WTC11 (cell line): Measurements from ENCODE around the gene AGBL4.

Source experiments
- FOXJ3 ChIP-seq: sonication (generic); formaldehyde crosslinking; IDR thresholded peaks from 2 replicates; pipeline ENCODE4 v1.9.0; 2021; ENCODE audit warnings: missing genetic modification reagents, mild to moderate bottlenecking, borderline replicate concordance
- FOXP1 ChIP-seq: sonication (generic); formaldehyde crosslinking; IDR thresholded peaks from 2 replicates; pipeline ENCODE4 v1.8.0; 2022; ENCODE audit warnings: missing genetic modification reagents, mild to moderate bottlenecking, moderate library complexity, borderline replicate concordance
- NFE2L1 ChIP-seq: sonication (generic); formaldehyde crosslinking; IDR thresholded peaks from 2 replicates; pipeline ENCODE4 v1.8.1; 2023; ENCODE audit warnings: missing genetic modification reagents
- NFYB ChIP-seq: sonication (generic); formaldehyde crosslinking; conservative IDR thresholded peaks from 2 replicates; pipeline ENCODE4 v1.8.0; 2022; ENCODE audit warnings: low read depth, missing genetic modification reagents
- ZNF121 ChIP-seq: sonication (generic); formaldehyde crosslinking; IDR thresholded peaks from 2 replicates; pipeline ENCODE4 v1.8.0; 2023; ENCODE audit warnings: missing genetic modification reagents
- TF ChIP-seq, protein P1 (sequence below): sonication (generic); formaldehyde crosslinking; IDR thresholded peaks from 2 replicates; pipeline ENCODE4 v1.8.1; 2023; ENCODE audit warnings: mild to moderate bottlenecking, missing genetic modification reagents, borderline replicate concordance
- TF ChIP-seq, protein P2 (sequence below): fragments of 200-600 bp; IDR thresholded peaks from 2 replicates; pipeline ENCODE4 v1.8.0; 2022; ENCODE audit warnings: antibody characterized with exemption
- TF ChIP-seq, protein P3 (sequence below): sonication (generic); formaldehyde crosslinking; IDR thresholded peaks from 2 replicates; pipeline ENCODE4 v1.8.0; 2022; ENCODE audit warnings: mild to moderate bottlenecking, missing genetic modification reagents

DNA sequence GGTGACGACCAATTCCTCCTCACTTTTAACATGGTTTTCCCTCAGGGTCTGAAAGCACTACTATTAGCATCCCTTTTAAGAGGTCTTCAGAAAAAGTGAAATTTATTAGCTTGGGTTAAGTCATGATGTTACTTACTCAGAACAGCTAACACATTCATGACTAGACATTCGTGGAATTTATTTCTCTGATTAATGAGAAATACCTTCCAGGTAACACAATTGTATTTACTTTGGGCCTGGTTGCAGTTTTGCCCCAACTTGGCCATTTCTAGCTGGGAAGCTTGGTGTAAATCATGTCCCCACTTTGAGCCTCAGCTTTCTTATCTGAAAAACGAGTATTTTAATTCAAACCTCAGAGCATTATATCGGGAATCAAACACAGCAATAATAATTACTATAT lies 1432.6 kb downstream of the AGBL4 start:
- TF ChIP-seq, protein P1, sequence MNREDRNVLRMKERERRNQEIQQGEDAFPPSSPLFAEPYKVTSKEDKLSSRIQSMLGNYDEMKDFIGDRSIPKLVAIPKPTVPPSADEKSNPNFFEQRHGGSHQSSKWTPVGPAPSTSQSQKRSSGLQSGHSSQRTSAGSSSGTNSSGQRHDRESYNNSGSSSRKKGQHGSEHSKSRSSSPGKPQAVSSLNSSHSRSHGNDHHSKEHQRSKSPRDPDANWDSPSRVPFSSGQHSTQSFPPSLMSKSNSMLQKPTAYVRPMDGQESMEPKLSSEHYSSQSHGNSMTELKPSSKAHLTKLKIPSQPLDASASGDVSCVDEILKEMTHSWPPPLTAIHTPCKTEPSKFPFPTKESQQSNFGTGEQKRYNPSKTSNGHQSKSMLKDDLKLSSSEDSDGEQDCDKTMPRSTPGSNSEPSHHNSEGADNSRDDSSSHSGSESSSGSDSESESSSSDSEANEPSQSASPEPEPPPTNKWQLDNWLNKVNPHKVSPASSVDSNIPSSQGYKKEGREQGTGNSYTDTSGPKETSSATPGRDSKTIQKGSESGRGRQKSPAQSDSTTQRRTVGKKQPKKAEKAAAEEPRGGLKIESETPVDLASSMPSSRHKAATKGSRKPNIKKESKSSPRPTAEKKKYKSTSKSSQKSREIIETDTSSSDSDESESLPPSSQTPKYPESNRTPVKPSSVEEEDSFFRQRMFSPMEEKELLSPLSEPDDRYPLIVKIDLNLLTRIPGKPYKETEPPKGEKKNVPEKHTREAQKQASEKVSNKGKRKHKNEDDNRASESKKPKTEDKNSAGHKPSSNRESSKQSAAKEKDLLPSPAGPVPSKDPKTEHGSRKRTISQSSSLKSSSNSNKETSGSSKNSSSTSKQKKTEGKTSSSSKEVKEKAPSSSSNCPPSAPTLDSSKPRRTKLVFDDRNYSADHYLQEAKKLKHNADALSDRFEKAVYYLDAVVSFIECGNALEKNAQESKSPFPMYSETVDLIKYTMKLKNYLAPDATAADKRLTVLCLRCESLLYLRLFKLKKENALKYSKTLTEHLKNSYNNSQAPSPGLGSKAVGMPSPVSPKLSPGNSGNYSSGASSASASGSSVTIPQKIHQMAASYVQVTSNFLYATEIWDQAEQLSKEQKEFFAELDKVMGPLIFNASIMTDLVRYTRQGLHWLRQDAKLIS (CRISPR knock-in tag): no peak
- TF ChIP-seq, protein P2, sequence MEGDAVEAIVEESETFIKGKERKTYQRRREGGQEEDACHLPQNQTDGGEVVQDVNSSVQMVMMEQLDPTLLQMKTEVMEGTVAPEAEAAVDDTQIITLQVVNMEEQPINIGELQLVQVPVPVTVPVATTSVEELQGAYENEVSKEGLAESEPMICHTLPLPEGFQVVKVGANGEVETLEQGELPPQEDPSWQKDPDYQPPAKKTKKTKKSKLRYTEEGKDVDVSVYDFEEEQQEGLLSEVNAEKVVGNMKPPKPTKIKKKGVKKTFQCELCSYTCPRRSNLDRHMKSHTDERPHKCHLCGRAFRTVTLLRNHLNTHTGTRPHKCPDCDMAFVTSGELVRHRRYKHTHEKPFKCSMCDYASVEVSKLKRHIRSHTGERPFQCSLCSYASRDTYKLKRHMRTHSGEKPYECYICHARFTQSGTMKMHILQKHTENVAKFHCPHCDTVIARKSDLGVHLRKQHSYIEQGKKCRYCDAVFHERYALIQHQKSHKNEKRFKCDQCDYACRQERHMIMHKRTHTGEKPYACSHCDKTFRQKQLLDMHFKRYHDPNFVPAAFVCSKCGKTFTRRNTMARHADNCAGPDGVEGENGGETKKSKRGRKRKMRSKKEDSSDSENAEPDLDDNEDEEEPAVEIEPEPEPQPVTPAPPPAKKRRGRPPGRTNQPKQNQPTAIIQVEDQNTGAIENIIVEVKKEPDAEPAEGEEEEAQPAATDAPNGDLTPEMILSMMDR: no peak
- TF ChIP-seq, protein P3, sequence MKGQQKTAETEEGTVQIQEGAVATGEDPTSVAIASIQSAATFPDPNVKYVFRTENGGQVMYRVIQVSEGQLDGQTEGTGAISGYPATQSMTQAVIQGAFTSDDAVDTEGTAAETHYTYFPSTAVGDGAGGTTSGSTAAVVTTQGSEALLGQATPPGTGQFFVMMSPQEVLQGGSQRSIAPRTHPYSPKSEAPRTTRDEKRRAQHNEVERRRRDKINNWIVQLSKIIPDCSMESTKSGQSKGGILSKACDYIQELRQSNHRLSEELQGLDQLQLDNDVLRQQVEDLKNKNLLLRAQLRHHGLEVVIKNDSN (CRISPR knock-in tag): no peak
- no peak for TF ChIP-seq FOXP1 (CRISPR knock-in tag)
- TF ChIP-seq ZNF121: no peak
- no peak for TF ChIP-seq NFYB (CRISPR knock-in tag)
- TF ChIP-seq FOXJ3 (CRISPR knock-in tag): no peak
- TF ChIP-seq NFE2L1 (CRISPR knock-in tag): no peak
